Stimulated activated CD4-positive, alpha-beta T cell treated with anti-CD3 and anti-CD28 coated beads, Interleukin-4, amount 100 ng/mL, for 24 hours (primary cell): ENCODE results near the gene NRK.
"Not testable (repeated sequence)": the region's sequence is repeated elsewhere in the genome, so short reads cannot be mapped to it uniquely, and the experiment has no call there.

Source experiments
- DNase-seq: peaks from one replicate; pipeline ENCODE4 v3.0.0-alpha.2; 2020

NRK gene

DNA sequence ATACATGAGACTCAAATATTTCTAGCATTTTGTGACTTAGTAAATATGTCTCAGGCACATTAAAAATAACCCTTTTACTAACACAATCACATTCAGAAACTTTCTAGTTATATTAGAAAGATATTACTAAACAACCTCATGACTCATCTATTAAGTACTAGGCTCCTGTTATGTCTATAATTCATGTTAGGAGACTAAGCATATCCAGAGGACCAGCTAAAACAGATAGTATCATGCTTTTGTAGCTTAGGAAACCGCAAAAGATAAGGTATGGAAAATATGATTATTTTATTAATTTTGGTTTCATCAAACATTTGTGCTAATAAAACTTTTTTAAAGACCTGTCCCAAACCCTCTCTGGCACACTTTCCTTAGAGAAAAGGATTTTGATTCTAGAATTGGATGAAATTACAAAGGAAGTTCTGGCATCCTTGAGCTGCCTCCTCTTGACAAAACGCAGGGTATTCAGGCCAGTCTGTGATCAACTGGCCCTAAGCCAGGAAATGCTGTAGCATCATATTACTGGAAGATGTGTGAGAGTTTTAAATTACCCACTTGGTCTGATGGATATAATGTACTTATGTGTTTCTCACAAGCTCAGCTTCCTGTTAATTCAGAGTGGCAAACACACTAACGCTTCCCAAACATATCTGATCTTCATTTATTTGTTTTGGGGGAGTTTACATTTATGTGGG lies 60.4 kb downstream of the NRK start:
- DNase-seq = no peak

DNA sequence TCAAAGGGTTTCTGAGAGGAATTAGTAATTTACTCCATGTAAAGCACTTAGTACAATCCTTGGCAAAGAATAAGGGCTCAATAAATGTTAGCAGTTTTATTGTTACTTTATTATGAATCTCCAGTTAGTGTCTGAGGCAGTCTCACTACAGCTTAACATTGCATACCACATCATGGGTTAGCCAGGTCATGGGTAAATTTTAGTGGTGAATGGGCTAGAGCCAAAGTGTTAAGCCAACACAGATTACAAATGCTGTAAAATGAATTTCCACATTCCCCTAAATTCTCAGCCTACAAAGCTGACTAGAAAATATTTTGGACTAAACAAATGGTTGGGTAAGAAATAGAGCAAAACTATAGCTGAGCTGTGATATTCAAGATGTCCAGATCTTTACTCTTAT lies 72.4 kb downstream of the NRK start:
- DNase-seq = no peak

DNA sequence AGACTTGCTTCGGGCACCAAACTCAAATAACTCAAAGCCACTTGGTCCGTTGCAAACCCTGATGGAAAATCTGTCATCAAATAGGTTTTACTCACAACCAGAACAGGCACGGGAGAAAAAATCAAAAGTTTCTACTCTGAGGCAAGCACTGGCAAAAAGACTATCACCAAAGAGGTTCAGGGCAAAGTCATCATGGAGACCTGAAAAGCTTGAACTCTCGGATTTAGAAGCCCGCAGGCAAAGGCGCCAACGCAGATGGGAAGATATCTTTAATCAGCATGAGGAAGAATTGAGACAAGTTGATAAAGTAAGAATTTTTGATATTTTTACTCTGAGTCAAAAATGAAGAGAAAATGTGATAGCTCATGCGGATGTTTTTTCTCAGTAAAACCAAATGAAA lies 87.2 kb downstream of the NRK start:
- DNase-seq = no peak

DNA sequence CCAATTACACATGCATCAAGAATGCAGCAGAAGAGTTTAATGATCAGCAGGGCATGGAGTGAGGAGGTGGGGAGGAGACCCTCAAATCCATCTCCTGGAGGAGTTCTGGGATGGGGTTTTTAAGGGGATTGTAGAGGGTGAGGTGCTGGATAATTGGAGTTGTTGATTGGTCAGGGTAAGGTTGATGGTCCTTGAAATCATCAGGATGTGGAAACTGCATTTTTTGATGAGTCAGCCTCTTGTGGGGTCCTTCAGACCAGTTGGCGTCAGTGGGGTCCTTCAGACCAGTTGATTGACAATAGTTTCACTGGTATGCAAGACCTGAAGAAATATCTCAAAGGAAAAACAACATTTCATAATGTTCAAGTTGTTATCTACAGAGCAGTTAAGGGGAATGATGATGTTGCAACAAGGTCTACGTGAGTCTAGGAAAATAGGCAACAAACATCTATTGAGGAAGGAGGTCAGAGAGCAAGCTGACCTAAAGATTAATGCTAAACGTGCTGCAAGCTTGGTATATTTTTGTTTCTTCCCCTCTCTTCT lies 88.3 kb downstream of the NRK start:
- no peak for DNase-seq

DNA sequence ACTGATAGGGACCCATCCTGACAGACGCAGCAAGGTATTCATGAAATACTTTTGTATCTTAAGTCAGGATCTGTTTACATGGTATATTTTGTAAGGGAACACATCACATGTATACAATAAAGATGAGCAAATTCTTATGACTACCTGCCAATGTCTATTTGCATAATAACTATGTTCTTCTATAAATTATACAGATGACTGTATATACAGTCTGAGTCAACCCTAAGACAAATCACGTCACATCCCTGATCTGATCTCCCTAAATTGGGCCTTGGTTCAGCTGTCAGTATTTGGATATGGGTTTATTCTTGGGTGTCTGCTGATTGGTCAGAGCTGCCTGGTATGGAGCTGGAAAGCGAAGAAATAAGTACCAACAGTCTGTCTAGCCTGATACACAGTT lies 122.9 kb downstream of the NRK start:
- no peak for DNase-seq

DNA sequence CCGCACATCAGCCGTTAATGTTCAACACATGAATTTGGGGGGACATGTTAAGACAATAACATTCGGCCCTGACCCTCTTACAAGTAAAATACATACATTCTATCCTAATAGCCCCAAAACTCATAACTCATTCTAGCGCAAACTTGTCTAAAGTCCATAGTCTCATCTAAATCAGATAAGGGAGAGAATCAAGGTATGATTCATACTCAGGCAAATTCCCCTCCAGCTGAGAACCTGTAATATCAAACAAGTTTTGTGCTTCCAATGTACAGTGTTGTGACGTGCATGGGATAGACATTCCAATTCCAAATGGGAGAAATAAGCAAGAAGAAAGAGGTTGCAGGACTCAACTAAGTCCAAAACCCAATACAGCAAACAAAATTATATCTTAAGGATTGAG lies 147.1 kb downstream of the NRK start:
- DNase-seq = no peak

DNA sequence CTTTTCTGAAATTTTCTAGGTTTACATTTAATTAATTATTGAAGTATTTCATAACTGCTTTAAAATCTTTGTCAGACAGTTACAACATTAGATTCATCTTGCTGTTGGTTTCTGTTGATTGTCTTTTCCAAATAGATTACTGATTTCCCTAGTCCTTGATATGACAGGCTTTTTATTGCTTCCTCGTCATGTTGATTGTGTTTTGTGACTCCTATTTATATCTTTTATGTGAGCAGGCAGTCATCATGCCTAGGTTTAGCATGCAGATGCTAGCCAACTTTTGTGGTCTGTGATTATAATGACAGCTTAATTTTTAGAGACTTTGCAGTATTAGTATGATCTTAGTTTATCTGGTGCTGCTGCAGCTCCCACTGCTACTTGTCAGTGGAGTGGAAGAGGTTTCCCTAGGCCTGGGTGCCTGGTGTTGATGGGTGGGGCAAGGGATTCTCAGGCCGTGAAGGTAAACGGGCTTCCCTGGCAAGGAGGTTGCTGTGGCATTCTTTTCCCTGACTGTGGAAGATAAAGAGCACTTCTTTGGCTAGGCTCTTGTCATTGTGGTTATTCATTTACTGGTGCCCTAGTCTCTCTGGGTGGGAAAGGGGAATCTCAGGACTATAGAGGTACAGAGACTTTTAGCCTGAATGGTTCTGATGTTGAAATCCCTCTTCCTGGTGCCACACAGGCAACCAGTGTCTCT lies 150.5 kb downstream of the NRK start:
- no peak for DNase-seq

DNA sequence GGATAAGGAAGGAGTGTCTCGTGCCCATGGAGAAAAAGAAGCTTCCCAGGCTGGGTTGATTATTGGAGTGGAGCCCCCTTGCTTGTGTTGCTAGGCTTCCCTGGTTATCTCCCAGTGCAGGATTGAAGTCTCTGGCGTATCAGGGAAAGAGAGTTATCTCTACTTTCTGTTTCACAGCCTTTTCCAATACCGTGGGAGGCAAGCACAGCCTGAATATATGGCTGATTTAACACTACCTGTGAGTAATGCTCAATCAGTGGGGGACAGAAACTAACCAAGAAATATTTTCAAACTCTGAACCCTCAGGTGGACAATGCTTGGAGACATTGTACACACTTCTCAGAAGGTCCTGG lies 151.0 kb downstream of the NRK start:
- no peak for DNase-seq

DNA sequence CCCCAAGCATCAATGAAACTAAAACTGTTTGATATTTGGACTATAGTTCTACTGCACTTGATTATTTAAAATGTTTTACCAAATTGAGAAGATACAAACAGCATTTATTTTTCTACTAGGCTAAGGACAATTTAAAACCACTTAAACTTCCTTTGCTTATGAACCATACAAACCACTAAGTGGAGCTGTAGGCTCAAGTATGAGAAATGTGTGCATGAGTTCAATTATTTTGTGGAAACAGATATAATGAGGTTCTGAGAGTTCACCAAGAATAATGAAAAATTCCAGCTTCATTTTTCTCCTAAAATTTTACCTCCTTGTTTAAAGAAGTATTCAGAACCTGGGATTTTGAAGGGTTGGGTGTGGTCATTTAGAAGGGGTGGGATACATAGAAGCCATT lies 153.0 kb downstream of the NRK start:
- no peak for DNase-seq

DNA sequence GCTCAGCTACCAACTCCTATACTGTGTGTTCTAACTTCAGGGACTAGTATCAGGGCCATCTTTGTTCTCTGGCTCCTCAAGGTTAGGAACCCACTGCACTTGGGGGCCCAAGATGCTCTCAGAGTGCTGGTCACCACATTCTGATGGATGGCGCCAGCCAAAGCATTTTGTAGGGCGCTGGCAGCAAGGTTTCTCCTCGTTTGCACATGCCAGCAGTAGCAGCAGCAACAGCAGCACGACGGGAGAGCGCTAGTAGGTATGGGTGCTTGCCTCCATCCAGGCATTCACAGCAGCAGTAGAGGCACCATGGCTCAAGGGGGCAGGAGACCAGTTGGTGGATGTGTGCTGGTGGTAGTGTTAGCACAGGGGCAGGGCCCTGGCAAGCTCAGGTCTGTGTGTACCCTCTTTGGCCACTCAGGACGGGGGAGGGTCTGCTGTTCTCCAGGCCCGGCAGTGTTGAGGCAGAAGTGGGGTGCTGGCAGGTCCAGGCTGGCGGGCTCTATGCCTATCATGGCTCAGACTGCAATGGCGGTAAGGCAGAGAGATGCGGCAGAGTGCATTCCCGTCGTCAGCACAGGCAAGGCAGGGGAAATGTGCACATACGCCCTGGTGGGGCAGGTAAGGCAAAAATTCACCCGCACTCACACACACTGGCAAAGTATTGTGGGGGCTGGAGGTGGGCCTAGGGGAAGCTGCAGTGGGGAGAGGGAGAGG lies 159.6 kb downstream of the NRK start:
- DNase-seq = no peak

DNA sequence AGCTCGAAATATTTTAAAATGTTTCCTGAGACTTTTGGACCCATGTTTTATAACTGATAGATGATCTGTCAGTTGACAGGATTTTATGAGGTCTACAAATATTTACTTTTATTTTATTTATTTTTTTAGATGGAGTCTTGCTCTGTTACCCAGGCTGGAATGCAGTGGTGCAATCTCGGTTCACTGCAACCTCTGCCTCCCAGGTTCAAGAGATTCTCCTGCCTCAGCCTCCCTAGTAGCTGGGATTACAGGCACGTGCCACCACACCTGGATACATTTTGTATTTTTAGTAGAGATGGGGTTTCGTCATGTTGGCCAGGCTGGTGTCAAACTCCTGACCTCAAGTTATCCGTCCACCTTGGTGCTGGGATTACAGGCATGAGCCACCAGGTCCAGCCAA lies 166.1 kb downstream of the NRK start:
- DNase-seq = not testable (repeated sequence)

DNA sequence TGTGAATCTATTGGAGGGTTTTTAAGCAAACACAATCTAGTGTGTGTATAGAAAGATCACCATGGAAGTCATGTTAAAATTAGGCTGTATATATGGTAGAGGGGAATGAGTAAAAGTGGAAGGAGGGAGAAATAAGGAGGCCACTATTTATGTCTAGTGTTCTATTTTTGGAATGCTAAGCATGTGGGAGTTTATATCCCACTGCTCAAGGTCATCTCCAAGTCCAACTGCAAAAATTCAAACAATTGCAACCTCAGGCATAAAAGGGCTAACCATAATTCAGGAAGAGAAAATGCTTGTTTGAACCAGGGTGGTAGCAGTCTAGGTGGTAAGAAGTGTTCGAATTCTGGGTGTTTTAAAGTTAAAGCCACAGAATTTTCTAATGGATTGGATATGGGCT lies 177.0 kb downstream of the NRK start:
- no peak for DNase-seq

DNA sequence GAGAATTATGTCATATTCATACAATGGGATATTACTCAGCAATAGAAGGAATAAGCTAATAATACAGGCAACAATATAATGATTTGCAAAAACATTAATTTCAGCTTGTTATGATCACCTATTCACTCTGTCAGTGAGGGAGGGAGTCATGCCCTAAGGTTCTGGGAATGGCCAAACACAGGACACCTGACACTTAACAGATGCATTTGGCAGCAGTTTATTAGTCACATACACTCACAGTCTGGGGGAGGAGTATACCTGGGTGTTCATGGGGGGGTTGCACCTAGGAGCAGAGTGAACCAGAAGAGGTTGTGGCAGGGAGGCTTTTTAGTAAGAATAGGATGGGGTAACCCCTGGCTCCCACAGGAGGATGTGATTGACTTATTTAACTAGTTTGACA lies 177.9 kb downstream of the NRK start:
- DNase-seq = no peak

DNA sequence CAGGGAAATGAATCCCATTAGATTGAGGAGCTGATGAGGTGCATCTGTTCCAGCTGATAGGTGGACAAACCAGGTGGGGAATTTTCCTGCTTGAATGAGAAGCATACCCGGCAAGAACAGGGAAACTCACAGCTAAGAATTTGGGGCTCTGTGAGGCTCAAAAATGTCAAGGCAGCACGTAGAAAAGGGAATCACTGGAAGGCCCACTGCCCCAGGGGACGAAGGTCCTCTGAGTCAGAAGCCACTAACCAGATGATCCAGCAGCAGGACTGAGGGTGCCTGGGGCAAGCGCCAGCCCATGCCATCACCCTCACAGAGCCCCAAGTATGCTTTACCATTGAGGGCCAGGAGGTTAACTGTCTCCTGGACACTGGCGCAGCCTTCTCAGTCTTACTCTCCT lies 178.3 kb downstream of the NRK start:
- DNase-seq = not testable (repeated sequence)

DNA sequence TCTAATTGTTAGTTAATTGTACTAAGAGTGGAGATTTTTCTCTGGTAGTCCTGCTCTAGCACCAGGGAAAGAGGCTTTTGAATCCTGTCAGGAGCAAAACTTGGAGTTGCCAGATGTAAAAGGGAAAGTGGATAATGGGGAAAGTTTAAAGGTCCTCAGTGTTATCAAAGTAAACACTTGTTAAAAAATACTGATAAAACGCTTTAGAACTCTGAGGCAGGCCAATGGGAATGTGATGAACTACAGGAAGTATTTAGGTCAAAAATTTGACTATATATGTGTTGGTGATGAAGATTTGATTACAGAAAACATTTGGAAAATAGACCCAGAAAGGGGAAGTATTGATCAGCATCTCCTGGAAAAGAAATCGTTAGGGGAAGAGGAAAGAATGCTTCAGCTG lies 183.3 kb downstream of the NRK start:
- no peak for DNase-seq

DNA sequence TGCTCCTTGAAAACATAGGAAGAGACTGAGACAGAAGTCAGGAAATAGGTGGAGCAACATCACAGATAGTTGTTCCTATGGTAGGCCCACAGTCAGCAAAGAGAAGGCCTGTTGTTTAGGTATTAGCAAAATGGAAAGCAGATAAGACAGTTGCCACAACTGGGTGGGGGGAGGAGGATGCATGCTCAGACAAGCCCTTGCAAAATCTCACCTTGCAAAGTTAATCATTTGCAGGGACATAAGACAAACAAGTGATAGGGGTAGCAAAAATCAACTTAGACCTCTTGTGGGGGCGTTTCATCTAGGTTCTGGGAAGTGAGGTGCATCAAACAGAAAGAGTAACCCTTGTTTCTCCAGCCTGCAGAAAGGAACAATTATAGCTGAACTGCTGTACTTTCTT lies 185.5 kb downstream of the NRK start:
- DNase-seq = no peak
